Fibroblast of skin of left quadriceps (primary cell): ENCODE results near the gene SPDEF.

Experiments used
- DNase-seq, 2 experiments: peaks; one replicate each; pipeline ENCODE4 v3.0.0-alpha.2; 2013; ENCODE audit warnings: low read depth in 2 of 2

SPDEF gene

DNA sequence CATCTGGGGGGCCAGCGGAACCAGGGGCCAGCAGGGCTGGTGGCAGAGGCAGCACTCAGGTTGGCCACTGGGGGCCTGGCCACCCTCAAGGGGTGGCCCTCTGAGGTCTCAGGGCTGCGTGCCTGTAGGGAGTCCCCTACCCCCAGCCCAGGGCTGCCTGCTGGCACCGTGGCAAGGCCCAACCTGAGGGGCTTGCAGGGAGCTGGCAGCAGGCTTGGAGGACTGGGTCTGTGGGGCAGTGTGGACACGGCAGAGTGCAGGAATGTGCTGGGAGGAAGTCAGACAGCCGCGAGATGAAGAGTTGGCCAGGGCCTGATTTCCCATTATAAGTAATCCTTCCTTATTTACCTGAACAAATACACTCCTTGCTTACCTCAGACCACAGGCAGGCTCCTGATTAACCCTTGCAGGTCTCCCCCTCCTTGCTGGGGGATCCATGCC, at the start of gene SPDEF:
TSS of gene SPDEF (minus strand) at position 299 of the 441 bp plus-strand sequence. CDS start 11,874 bp downstream, outside the sequence.
- no peak for DNase-seq

DNA sequence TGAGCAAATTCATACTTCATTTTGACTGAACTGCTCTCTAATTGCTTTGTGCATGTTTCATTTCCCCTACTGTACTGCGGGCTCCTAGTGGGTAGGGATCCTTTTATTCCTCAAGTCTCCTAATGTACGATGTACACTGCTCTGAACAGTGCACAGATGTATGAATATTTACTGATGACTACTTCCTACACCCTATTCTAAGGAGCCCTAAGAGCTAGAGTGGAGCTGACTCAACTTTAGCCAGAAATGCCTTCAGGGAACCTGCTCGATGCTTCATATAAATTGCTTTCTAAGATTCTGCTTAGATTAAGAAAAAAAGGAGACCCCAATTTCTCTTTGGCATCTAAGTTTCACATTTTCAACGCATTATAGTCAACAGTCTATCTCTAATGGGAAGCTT, 47.6 kb upstream of the SPDEF start:
- DNase-seq, result no peak

DNA sequence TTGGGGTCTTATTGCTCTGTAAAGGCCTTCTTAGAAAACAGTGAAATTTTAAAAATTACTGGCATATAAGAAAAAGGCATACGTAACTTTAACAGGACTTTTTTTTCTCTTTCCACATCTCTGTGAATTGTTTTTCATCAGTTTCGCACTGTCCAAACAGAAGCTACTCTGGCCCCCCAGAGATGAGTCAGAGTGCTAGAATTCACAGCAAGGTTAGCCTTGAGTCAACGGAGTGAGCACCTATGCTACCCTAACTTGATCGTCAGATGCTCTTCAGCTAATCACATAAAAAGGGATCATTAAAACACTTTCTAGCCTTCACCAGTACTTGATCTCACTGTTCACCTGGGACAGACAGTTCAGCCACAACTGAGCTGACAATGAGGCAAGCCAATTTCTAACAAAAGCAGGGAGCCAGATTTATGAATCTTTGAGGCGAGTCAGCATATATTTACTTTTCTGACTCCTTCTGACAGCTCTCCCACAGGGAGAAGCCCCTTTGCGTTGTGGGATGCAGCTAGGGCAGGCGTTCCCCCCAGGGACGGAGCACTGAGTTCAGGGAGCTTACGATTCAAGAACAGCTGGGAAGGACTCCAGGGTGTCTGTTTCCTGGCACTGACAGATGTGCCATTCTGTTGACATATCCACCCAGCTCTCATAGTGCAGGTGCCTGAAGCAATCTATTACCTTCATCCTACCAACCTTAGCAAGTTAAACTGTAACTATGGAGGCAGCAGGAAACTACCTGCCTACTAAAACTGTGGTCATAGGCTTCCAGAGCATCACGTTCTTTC, 46.4 kb upstream of the SPDEF start:
- DNase-seq, result no peak

DNA sequence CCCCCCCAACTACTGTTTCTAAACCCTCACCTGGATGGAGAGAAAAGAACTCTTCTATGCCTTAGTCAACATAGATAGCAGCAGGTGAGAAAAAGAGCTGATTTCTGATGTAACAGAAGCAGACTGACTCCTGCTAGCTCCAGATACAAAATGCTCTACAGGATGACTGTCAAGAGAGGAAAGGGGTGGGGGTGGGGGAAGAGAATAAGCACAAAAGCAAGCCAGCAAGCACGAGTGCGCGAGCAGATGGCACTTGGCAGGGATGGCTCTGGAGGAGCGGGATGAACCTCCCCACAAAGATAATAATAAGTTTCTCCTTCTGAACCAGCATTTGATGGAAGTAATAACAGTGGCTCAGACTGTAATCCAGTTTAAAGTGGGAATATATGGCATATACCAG, 45.6 kb upstream of the SPDEF start:
- no peak for DNase-seq

DNA sequence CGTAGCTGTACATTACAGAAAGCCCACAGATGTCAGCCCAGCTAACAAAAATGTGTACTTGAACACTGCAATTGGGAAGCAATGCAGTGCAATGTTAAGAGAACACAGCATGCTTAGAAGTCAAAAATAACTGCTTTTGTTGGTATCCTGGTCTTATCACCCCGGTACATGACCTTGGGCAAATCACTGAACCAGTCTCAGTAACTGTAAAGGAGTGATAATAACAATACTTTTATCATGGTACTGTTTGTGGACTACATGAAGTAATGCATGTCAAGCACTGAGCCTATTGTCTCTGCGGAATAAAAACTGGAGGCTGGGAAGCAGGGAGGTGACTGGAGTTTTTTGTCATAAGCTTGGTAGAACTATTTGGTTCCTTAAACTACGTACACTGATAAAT, 44.7 kb upstream of the SPDEF start:
- no peak for DNase-seq

DNA sequence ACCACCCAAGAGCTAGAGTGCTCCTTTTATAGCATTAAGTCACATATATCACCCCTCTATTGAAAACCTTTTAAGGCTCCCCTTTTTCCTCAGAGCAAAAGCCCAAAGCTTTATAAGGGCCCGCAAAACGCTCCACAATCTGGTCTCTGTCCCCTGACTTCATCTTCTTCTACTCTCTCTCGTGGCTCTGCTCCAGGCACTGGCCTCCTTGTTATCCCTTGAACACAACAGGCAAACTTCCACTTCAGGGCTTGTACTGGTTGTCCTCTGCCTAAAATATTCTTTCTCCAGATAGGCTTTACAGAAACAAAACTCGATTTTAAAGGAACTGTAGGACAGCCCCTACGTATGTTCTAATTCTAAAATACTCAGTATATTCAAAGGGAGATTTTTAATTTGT, 44.0 kb upstream of the SPDEF start:
- no peak for DNase-seq

DNA sequence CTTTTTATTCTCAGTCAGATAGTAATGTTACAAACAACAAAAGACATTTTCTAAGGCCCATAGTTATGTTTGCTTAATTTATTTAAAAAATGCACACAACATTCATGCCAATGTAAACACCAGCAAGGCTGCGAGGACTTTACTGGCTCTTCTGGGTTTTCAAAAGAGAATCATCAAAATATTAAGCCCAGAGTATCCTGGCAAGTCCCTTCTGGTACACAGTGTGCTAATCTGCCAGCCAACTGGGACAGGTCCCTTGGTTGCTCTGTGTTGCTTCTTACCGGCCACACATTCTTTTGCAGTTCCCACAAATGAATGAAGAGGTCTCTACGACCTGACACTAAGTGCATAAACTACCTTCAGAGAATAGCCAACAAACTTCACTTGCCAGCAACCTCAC, 42.6 kb upstream of the SPDEF start:
- DNase-seq, result no peak

DNA sequence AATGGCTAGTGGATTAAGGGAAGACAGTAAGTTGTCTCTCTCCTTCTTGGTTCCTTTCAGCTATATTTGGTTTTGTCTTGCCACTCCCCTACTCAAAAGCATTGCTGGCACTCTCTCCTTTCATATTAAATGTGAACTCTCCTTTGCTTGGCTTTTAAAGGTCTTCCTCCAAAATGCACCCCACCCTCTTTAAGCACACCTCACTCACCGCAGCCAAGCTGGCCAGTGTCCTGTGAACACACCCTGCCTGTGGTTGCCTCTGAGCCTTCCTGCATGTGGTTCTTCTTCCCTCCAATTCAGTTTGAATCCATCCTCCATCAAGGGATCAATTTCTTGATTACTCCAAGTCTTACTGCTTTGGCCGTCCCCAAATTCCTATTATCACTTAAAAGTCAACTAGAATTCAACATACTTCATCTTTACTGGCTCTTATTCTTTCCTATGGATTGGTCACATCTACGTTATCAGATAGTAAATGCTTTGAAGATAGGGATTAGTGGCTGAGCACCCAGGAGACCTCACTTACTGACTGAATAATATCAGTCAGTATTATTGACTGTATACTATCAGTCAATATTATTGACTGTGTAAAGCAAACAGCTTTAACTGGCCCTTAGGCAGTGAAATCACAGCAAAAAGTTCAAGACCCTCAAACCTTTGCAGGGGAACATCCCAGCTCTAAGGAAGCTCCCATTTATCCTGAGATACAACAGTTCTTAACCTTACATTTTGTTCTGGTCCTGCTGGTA, 41.6 kb upstream of the SPDEF start:
- DNase-seq, result no peak

DNA sequence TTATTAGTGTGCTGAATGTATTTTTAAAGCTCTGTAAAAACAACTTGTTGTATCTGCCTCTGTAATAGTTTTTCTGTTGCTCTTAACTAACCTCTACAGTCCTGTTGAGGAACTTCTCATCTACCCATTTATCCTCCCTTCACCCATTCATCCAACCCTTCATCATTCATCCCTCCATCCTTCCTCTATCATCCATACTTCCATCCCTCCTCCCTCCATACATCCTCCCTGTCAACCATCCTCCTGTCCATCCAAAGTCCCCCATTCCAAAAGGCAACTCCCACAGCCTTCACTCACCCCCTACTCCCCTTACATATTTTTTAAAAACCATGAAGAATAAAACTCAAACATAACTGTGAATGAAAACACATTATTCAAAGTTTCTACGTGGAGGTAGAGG, 40.7 kb upstream of the SPDEF start:
- DNase-seq, result no peak

DNA sequence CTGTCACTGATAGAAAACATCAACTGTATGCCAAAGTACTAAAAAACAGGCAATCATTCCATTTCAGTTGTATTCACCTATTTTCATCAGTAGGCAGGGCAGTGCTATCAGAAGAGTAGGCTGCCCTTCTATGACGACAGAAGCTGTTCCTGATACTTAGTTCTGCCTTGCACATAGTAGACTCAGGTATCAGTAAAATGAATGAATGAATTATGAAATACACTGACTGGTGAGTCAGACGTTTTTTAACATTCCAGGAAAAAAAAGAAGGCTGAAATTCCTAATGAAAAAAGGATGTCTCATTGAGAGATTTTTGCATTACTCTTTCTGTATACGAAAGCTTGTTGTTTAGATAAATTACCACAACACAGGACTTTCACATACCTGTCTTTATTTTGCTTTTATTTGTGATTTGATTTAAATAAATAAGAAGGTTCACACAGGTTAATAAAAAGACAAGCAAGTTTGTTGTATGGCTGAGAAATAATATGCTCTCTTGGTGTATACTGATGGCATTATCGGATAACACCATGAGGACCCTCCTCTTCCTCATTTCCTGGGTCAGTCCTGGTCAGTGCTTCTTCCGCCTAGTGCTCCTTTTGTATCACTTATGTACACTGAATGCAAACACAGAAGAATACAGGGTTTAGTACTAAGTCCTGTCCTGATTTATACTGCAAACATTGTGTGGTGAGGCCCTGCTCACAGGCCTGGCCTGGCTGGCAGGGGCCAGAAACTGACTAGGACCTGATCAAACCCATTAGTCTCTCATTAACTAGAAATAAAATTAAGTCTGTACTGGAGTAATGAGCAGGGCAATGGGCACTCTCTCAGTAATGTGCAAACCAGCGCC, 39.4 kb upstream of the SPDEF start:
- DNase-seq, result peak; percentile 18 to 23

DNA sequence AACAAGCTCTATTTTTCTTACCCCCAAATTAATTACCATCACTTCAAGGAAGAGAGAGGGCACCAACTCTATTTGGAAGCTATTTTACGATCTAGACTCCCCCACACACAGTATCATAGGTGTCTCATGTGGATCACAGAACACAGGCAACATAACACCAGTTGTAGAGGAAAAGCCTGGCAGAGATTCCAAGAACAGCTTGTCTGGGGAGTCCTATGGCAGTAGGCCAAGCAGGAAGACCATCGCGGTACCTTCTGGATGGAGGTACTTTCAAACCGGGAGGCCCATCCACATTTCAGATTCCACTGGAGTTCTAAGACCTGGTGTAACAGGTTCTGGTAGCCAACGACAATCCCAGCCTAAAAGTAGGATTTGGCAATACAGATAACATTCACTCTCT, 37.6 kb upstream of the SPDEF start:
- DNase-seq, result no peak

DNA sequence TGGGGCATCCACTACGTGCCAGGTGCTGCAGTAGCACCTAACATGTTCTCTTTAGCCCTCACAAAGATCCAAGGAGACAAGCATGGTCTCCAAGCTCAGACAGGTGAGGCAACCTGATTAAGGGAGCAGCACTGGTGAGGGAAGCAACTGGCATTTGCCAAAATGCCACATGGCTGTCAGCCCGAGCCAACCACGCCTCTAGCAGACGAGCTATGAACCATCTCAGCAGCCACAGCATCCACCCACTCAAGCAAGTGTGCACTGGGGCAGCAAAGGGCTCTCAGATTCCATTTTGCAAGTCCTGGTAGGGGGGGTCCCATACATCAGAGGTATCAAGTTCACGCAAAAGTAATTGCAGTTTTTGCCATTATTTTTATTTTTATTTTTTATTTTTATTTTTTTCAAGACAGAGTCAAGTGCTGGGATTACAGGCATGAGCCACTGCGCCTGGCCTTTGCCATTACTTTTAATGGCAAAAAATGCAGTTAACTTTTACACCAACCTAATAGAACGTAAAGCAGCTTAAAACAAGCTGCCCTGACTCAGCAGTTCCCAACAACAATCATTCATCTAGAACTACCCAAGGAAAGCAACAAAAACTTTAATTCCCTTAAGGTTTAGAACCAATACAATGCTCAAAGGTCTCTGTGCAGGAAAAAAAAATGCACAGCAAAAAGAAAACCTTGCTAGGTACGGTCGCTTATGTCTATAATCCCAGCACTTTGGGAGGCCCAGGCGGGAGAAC, 36.3 kb upstream of the SPDEF start:
- no peak for DNase-seq

DNA sequence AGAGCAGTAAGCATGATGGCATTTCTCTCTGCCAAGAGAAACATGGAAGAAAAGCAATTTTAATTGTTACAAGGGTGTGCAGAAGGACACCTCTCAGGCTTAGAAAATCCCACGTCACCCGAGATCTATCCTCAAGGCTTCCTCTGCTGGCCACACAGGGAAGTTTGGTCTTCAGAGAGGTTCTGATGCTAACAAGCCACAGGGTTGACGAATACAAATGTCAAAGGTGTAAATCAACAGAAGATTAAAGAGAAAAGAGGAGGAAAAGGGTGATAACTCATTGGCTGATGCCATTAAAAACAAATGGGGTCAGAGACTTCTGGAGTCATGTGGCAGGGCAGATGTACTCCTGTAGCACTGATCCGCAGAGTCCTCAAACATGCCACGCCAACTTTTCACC, 33.6 kb upstream of the SPDEF start:
- no peak for DNase-seq

DNA sequence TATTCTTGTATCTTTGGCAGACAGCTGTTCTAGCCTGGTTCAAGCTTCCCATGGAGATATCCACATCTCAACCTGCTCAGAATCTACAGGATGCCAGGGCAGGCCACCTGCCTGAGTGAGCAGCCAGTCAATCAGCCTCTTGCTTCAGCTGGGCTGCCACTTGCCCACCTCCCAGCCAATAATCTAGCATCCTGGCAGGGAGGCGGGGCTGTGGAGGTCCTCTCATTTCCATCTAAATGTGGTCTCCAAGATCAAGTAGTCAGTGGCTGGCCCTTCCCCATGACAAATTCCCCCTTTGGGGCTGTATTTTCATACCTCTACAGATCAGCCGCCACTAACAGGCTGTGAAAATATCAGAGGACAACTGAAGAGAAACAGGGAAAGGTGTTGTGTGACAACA, 33.0 kb upstream of the SPDEF start:
- no peak for DNase-seq

DNA sequence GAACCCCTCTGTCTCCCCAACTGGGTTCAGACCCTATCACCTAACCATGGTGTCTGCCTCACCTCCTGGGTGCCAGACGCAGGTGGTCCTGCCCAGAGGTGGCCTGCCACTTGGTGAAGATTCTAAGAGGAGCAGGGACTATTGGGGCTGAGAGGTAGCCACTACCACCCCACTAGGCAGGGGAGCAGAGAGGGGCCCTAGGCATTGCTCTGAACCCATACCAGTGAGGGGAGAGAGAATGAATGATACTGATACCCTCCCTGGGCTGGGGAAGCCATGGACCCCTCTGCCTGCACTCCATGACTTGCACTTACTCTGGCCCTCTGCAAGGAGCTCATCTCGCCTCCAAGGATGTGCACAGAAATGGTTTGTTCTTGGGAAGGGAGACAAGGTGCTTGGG, 31.7 kb upstream of the SPDEF start:
- no peak for DNase-seq

DNA sequence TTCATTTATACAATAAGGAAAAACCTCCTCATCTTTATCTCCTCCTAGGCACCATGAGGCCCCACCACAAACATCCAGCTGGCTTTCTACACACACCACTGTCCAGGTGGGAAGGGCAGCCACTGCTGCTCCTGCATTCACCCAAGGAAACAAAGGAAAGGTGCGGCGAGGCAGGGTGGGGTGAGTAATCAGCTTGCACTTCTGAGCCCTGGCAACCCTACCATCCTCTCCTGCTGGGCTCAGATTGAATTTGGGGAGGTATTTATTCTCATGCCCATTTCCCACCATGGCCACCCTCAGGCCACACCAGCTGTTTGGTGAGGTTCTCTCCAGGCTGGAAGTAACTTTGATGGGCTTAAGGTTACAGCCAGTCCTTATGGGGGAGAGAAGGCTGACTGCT, 31.2 kb upstream of the SPDEF start:
- no peak for DNase-seq

DNA sequence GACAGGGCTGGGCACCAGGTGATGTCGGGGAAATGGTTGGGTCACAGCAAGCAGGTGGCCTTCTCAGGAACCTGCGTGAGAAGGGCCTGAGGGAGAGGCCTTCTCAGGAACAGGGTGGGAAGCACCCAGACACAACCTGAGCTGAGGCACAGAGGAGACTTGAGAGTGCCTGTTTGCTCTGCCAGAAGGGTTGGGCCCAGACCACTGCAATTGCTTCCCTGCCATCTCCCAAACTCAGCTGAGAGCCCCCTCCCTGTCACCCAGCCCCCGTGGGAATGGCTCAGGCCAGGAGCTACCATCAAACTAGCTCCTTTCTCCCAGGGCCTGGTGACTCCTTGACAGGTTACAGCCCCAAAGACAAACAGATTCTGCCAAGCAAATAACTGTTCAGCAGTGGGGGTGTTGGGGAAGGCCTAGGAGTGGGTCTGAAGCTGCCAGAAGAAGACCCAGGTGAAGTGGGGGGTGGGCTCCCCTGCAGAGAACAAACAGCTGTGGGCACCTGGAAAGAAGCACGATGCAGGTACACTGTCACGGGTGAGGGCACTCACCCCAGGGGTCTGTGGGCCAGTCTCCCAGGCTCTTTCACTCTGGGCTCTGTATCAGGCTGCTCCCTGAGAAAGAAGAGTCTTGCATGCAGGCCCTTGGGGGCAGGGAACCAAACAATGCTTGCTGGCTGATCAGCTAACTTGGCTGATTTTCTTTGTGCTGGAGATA, 30.4 kb upstream of the SPDEF start:
- DNase-seq, result no peak

DNA sequence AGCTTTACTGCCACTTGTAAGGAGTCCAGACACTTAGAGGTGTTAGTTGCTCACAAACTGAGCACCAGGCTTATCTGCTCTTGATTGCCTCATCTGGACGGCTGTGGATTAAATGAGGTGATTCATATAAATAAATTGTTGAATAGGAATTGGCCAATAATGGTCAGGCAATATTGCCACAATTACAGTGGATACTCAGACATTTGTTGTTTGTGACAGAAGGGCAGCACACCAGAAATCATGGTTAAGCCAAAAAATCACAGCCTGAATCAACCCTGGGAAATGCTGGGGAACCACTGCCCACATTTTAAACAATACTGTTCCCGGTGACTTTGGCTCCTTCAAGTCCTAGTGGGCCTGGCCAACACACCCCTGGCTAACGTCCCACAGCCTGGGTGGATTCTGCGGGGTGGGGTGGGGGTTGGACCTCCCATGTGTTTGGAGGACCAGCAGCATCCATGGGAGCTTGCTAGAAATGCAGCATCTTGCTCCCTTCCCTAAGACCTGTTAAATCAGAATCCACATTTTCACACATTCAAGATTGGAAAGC, 29.5 kb upstream of the SPDEF start:
- DNase-seq, result peak in 1 of 2 experiments; percentile 10

DNA sequence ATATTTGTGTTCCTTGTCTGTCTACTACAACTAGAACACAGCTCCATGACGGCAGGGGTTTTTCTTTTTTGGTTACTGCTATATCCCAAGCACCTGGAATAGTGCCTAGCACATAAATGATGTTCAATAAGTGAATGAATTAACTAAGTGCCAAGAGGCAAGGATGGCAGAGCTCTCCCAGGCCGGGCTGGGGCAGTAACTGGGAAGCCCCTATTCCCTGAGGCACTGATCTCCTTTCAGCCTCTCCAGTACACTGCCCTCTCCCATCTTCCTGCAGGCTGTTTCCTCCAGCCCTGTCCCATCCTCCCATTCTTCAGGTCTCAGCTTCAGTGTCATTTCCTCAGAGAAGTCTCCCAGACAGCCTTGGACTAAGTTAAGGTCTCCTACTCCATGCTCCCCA, 29.0 kb upstream of the SPDEF start:
- DNase-seq, result no peak

DNA sequence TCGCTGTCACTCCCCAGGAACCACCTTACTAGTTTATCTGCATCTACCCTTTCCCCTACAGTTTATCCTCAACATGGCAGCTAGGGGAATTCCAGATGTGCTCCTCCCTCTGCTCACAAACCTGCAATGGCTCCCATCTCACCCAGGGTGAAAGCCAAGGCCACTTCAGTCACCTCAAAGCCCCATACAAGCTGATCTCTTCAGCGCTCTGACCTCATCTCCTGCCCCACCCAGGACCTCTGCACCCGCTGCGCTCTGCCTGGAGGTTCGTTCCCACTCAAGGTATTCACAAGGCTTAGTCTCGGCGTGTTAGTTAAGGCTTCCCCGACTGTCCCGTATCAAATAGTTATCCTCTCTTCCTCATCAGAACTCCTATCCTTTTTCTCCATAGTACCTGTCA, 28.6 kb upstream of the SPDEF start:
- no peak for DNase-seq
